ENCODE data around the gene TANC2. TPM values are rescaled to one million over a fixed set of nuclear protein-coding genes. Genes with fewer than 3 reads are reported as not detected.

Gene TANC2
- total and polyA plus RNA-seq, 2 donors (not counting 1 experiment from before 2014, with no cell fraction given) = 7.2 to 41.9 TPM

DNA sequence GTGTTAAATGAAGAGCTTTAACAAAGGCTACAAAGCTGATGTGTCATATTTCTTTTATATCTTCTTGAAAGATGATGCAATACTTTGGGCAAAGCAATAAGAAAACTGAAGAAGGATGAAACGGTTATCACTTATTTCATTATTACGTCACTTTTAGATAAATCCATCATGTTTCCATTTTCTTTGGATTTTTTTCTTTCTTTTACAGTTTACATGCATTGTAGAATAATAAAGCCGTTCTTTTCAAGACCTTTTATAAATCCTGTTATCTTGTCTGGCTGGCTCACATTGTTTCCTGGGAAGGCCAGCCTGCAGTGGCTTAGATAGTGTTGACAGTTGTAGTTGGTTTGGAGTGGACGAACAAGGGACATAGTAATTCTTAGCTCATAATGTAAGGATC is 28.9 kb downstream of the TANC2 start:
- Histone ChIP-seq H3K9me3 (ENCODE audit: control insufficient read depth, insufficient read depth, low read depth, low read length) (no peaks in the 10 kb centered on the region), H3K4me1 (ENCODE audit: control insufficient read depth, extremely low read depth, insufficient read depth, low read length) (no peaks in the 10 kb centered on the region), H3K27ac (ENCODE audit: insufficient read depth, low read length) (no peak overlapping the region), H3K27me3 (ENCODE audit: control insufficient read depth, insufficient read depth, low read length) (no peaks in the 10 kb centered on the region), H3K79me2 (ENCODE audit: control insufficient read depth, insufficient read depth, low read length) (peaks cover 26% of the 10 kb centered on the region), H2AFZ (ENCODE audit: low read length) (no peak overlapping the region), H3K9ac (ENCODE audit: insufficient read depth, low read length) (no peak overlapping the region), H3K4me2 (ENCODE audit: extremely low read depth, insufficient read depth, low read length) (no peak overlapping the region), H3K4me3 (replicated peaks in 1 of 4; ENCODE audit: control extremely low read depth in 1 of 4, insufficient read depth in 1 of 4, low read depth in 3 of 4, low read length in 4 of 4) (no peak overlapping the region), H4K20me1 (ENCODE audit: control insufficient read depth, extremely low read depth, insufficient read depth, low read length) (no peaks in the 10 kb centered on the region), H3K36me3 (ENCODE audit: control insufficient read depth, insufficient read depth, low read length) (no peaks in the 10 kb centered on the region)
- DNase-seq (ENCODE audit: low read depth in 2 of 2) = peak in 1 of 2 donors; percentile 29
- TF ChIP-seq, protein P1, sequence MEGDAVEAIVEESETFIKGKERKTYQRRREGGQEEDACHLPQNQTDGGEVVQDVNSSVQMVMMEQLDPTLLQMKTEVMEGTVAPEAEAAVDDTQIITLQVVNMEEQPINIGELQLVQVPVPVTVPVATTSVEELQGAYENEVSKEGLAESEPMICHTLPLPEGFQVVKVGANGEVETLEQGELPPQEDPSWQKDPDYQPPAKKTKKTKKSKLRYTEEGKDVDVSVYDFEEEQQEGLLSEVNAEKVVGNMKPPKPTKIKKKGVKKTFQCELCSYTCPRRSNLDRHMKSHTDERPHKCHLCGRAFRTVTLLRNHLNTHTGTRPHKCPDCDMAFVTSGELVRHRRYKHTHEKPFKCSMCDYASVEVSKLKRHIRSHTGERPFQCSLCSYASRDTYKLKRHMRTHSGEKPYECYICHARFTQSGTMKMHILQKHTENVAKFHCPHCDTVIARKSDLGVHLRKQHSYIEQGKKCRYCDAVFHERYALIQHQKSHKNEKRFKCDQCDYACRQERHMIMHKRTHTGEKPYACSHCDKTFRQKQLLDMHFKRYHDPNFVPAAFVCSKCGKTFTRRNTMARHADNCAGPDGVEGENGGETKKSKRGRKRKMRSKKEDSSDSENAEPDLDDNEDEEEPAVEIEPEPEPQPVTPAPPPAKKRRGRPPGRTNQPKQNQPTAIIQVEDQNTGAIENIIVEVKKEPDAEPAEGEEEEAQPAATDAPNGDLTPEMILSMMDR (conservative IDR thresholded peaks at IDR 0.05 in 1 of 2, IDR thresholded peaks at IDR 0.05 in 1 of 2; ENCODE audit: low read depth in 1 of 2, low read length in 2 of 2) = no peak
- TF ChIP-seq EZH2 (IDR thresholded peaks at IDR 0.05; ENCODE audit: low read length, missing control alignments) = no peak

- Histone ChIP-seq H4K20me1 (ENCODE audit: control insufficient read depth, extremely low read depth, insufficient read depth, low read length) (no peaks in the 10 kb centered on the region), H3K9ac (ENCODE audit: insufficient read depth, low read length) (no peak overlapping the region), H3K4me3 (replicated peaks in 1 of 4; ENCODE audit: control extremely low read depth in 1 of 4, insufficient read depth in 1 of 4, low read depth in 3 of 4, low read length in 4 of 4) (no peak overlapping the region), H3K79me2 (ENCODE audit: control insufficient read depth, insufficient read depth, low read length) (peaks cover 21% of the 10 kb centered on the region), H2AFZ (ENCODE audit: low read length) (no peak overlapping the region), H3K27me3 (ENCODE audit: control insufficient read depth, insufficient read depth, low read length) (no peaks in the 10 kb centered on the region), H3K9me3 (ENCODE audit: control insufficient read depth, insufficient read depth, low read depth, low read length) (no peaks in the 10 kb centered on the region), H3K4me1 (ENCODE audit: control insufficient read depth, extremely low read depth, insufficient read depth, low read length) (no peaks in the 10 kb centered on the region), H3K4me2 (ENCODE audit: extremely low read depth, insufficient read depth, low read length) (no peak overlapping the region), H3K27ac (ENCODE audit: insufficient read depth, low read length) (no peak overlapping the region), H3K36me3 (ENCODE audit: control insufficient read depth, insufficient read depth, low read length) (no peaks in the 10 kb centered on the region)
- peak; percentile 37 to 65 for DNase-seq (ENCODE audit: low read depth in 2 of 2)
- TF ChIP-seq, protein P1 (conservative IDR thresholded peaks at IDR 0.05 in 1 of 2, IDR thresholded peaks at IDR 0.05 in 1 of 2; ENCODE audit: low read depth in 1 of 2, low read length in 2 of 2) = peak; percentile 56 to 79
- TF ChIP-seq EZH2 (IDR thresholded peaks at IDR 0.05; ENCODE audit: low read length, missing control alignments) = no peak
These were observed 29.4 kb downstream of the TANC2 start for GRCh38 chr17:62995377-62995885.

GRCh38 chr17:62996221-62996620 is 30.2 kb downstream of the TANC2 start:
- Histone ChIP-seq H3K27ac (ENCODE audit: insufficient read depth, low read length) (no peak overlapping the region), H3K9me3 (ENCODE audit: control insufficient read depth, insufficient read depth, low read depth, low read length) (no peaks in the 10 kb centered on the region), H4K20me1 (ENCODE audit: control insufficient read depth, extremely low read depth, insufficient read depth, low read length) (no peaks in the 10 kb centered on the region), H3K36me3 (ENCODE audit: control insufficient read depth, insufficient read depth, low read length) (no peaks in the 10 kb centered on the region), H2AFZ (ENCODE audit: low read length) (no peak overlapping the region), H3K4me1 (ENCODE audit: control insufficient read depth, extremely low read depth, insufficient read depth, low read length) (no peaks in the 10 kb centered on the region), H3K4me3 (replicated peaks in 1 of 4; ENCODE audit: control extremely low read depth in 1 of 4, insufficient read depth in 1 of 4, low read depth in 3 of 4, low read length in 4 of 4) (no peak overlapping the region), H3K9ac (ENCODE audit: insufficient read depth, low read length) (no peak overlapping the region), H3K27me3 (ENCODE audit: control insufficient read depth, insufficient read depth, low read length) (no peaks in the 10 kb centered on the region), H3K79me2 (ENCODE audit: control insufficient read depth, insufficient read depth, low read length) (peaks cover 15% of the 10 kb centered on the region), H3K4me2 (ENCODE audit: extremely low read depth, insufficient read depth, low read length) (no peak overlapping the region)
- TF ChIP-seq, protein P1 (conservative IDR thresholded peaks at IDR 0.05 in 1 of 2, IDR thresholded peaks at IDR 0.05 in 1 of 2; ENCODE audit: low read depth in 1 of 2, low read length in 2 of 2) = no peak
- no peak for TF ChIP-seq EZH2 (IDR thresholded peaks at IDR 0.05; ENCODE audit: low read length, missing control alignments)
- no peak for DNase-seq (ENCODE audit: low read depth in 2 of 2)
